Stimulated activated CD4-positive, alpha-beta T cell treated with anti-CD3 and anti-CD28 coated beads, Interleukin-1b, Interleukin-23, amount 100 ng/mL, for 48 hours (primary cell): ENCODE data around the gene IGF2.
A peak's percentile ranks its signal among the peaks of the same experiment; 100 is the strongest.

Source experiments
- DNase-seq: peaks from one replicate; pipeline ENCODE4 v3.0.0-alpha.2; 2020

IGF2 gene

GRCh38 chr11:2153581-2154194 is 14.5 kb upstream of the IGF2 start:
- no peak for DNase-seq

GRCh38 chr11:2151500-2152257 is 12.5 kb upstream of the IGF2 start:
- DNase-seq = peak; percentile 76

- no peak for DNase-seq
Measured at GRCh38 chr11:2149864-2150847, 11.0 kb upstream of the IGF2 start.

DNA sequence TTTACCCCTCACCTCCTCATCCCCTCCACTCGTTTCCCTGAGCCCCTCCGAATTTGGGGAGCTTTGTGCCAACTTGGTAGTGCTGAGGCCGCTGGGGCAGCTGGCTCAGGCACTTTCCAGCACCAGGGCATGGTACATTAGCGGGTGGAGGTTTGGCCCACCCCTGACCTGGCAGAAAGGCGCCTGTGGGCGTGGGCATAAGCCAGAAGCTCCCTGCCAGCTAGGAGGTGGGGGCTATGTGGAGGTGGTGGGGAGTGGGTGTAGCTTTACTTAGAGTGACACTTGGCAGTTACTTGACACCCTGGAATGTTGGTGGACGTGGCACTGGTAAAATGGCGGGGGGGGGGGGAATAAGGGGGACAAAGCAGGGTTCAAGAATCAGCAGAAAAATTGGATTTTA is 10.3 kb upstream of the IGF2 start:
- no peak for DNase-seq

DNA sequence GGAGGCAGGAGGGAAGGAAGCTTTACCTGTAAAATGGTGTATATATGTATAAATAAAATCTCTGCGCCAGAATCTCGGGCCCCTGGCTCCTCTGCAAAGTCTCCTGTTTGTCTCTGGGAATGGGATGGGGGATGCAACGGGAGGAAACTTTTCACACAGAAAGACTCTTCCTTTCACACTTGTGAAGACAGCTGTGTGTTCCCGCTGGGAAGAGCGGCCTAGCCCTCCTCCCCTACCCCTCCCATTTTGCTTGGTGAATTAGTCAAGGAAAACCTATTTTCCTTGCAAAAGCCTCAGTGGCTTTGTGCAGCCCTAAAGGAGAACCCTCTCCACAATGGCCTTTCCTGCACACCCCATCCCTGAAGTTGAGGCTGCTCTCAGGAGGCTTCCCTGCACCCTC is 9.4 kb upstream of the IGF2 start:
- DNase-seq = no peak

- DNase-seq = no peak
Measured at GRCh38 chr11:2147391-2147790, 8.2 kb upstream of the IGF2 start.

DNA sequence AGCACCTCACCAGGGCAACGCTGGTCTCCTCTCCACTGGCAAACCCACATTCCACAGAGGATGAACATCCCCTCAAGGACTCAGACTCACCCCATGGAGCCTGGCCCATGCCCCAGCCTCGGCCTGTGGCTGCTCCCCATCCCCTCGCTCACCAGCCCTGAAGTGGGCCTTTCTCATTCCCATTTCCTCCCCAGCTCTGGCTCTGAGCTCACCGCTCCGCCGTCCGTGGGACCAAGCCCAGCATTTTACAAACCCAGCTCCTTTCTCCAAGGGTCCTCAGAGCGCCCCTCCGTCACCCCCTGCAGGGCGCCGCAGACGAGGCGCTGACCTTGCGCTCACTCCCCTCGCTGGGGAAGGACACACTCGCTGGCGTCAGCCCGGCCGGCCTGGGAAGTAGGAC is 6.9 kb upstream of the IGF2 start:
- DNase-seq = no peak

DNA sequence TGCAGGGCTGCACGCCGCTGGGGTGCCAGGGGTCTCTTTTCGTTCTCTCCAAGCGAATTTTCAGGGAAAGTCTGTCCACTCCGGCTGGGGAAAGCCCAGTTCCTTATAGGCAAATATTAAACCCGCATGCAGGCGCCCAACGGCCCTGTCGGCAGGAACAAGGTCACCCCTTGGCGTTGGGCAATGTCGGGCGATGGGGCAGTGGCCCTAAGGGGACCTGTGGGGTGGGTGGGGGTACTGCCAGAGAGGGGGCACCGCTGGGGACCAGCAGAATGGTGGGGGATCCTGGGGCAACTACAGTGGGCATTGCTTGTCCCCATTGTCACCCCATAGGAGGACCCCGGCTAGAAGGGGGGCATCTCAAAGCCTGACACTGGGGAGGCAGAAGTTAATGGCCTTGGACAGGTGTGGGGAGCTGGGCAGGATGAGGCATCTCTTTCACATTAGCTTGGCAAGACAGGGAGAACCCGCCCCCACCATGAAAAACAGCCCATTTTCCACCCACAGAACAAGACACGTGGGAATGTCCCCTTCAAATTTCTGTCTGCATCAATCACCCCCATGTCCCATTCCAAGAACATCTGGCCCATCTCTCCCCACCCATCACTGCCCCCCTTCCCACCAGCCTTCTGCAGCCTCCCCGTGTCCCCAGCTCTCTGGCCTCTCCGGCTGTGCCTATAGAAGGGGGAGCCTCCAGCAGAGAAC is 5.5 kb upstream of the IGF2 start:
- DNase-seq = no peak

GRCh38 chr11:2143799-2144543 is 4.8 kb upstream of the IGF2 start:
- DNase-seq = no peak

- no peak for DNase-seq
Measured at GRCh38 chr11:2143477-2143798, 4.2 kb upstream of the IGF2 start.

DNA sequence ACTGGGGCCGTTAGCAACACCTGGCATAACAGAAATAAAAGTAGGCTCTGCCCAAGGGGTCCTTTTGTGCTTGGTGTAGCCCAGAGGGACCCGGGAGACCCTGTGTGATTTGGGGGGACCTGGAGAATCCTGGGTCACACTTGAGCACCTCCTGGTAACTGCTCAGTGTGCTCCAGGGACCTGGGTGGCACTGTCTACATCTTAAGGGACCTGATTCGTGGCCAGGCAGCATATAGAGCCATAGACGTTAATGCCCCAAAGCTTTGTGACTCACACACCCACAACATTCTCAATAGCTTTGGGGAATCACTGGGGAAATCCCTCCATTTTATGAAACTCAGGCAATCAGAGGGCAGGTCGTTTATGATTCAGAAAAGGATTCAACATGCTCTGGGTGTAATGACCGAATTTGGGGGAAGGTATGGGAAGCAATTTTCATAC is 3.6 kb upstream of the IGF2 start:
- DNase-seq = peak; percentile 49

DNA sequence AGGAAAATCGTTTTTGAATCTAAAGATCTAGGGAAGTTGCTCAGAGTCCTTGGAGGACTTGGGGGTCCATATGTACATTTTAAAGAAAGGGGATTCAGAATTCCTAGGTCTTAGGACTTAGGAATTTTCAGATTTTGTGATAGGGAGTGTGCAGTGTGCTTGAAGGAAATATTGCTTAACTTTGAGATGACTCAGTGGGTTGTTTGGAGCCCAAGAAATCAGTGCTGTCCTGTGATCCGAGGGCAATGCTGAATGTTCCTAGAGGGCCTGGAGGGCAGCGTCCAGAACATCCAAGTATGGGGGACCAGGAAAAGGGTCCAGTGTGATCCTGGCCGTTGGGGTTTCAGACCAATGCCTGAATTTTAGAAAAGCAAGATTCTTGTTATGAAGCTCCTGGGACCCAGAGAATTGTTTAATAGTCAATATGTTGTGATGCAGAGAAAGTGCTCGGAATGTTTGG is 3.1 kb upstream of the IGF2 start:
- no peak for DNase-seq

GRCh38 chr11:2140411-2141400 is 1.5 kb upstream of the IGF2 start:
- no peak for DNase-seq

- no peak for DNase-seq
Measured at GRCh38 chr11:2139621-2140337, 590 bp upstream of the IGF2 start.

DNA sequence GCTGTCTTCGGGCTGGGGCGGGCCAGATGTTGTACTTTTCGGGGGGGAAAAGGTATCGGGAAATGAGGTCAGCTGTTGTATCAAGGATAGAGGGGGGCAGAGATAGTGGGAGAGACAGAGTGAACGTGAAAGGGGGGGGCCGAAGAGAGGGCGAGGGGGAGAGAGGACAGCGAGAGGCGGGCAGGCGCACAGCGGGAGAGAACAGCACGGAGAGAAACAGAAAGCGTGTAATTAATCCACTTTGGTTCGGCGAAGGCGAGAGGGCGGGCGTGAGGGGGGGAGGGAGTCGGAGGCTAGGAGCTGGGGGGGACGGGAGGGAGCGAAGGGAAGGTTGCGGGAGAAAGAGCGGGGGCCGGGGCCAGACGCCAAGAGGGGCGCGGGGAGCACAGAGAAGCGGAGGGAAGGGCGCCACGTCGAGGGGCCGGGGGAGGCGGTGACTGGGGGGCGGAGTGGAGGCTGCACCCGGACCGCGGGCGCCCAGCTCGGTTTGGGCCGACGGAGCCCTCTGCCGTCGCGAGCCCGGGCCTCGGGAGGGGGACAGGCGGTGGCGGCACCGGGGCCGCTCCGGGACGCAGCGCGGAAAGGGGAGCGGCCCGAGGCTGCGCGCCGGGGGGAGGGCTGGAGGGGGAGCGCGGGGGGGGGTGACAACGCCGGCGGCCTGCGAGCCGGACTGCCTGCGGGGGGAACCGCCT is 612 bp downstream of the IGF2 start:
- DNase-seq = no peak

GRCh38 chr11:2138068-2138430 is 1.1 kb downstream of the IGF2 start:
- DNase-seq = no peak

DNA sequence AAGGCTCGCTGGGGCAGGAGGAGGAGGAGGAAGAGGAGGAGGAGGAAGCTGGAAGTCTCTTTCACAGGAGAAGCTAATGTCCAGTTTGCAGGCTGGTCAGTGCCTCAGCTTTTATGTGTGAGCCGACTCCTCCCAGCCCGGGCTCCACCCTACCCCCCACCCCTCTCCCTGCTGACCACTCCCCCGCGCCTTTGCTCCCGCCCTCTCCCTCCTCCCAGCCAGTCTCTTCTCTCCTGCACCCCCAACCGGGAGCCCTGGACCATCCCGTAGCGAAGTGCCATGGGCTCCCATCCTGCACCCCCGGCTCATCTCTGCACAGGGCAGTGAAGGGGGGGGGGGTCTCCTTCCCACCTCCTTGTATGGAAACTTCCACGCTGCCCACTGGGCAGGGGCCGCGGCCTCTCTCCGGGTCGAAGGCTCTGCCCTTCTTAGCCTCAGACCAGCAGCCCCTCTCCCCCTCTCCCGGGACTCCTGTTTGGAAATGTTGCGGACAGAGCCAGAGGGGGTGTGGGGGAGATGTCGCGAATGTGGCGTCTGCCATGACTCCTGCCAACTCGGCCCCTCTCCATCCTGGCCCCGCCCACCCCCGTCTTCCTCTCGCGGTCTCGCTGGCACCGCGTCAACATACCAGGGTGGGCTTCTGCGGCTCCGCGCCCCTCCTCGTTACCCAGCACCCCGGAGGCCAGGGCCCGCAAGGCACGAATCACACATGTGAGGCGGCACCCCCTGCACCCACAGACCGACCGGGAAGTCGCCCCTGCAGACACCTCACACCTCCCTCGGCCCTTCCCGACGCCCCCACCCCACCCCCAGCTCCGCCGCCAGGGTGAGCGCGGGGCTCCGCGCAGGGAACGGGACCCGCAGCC is 1.8 kb downstream of the IGF2 start:
- DNase-seq = no peak

DNA sequence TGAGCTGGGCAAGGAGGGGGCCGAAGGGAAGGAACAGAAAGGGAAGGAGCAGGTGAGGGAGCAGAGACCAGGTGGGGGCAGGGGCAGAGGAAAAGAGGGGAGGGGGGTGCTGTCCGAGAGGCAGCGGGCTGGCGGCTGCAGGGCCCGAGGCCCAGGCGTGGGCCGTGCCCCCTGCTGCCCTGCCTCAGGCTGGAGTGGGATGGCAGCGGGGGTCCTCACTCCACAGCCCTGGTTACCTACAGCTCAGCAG is 2.3 kb downstream of the IGF2 start:
- no peak for DNase-seq
